OCI-LY3 (cell line): ENCODE measurements around the gene CRYZ.

ENCODE experiments used
- H2AFZ ChIP-seq: fragments of 200-600, 300-600 bp; shearing (Covaris generic); 2 replicates; pipeline ENCODE4 v1.6.0; 2014; ENCODE audit warnings: antibody characterized with exemption, low read depth, low read length
- H3K27ac ChIP-seq: fragments of 200-600, 300-600 bp; sonication (generic); 2 replicates; pipeline ENCODE4 v1.5.1; 2014; ENCODE audit warnings: mild to moderate bottlenecking, low read length, moderate library complexity, mixed read lengths
- H3K27me3 ChIP-seq: fragments of 200-600, 300-600 bp; sonication (generic); 2 replicates; pipeline ENCODE4 v1.6.1; 2014; ENCODE audit warnings: low read depth, low read length, mixed read lengths
- H3K36me3 ChIP-seq: fragments of 200-600, 300-600 bp; sonication (generic); replicated peaks from 2 replicates; pipeline ENCODE3; 2014; ENCODE audit warnings: low read depth, low read length, mixed read lengths
- H3K4me1 ChIP-seq: fragments of 300-600, 200-600 bp; sonication (generic); 2 replicates; pipeline ENCODE4 v1.6.1; 2014; ENCODE audit warnings: low read length, mixed read lengths
- H3K4me2 ChIP-seq: fragments of 200-600, 300-600 bp; sonication (generic); 2 replicates; pipeline ENCODE4 v1.6.1; 2014; ENCODE audit warnings: low read length, mixed read lengths
- H3K4me3 ChIP-seq: fragments of 300-600, 200-600 bp; sonication (generic); 2 replicates; pipeline ENCODE4 v1.5.1; 2014; ENCODE audit warnings: antibody characterized with exemption, mild to moderate bottlenecking, low read length, moderate library complexity
- H3K79me2 ChIP-seq: fragments of 300-600, 200-600 bp; shearing (Covaris generic); 2 replicates; pipeline ENCODE4 v1.6.1; 2014; ENCODE audit warnings: mild to moderate bottlenecking, low read length, mixed read lengths
- H3K9ac ChIP-seq: fragments of 300-600, 200-600 bp; shearing (Covaris generic); 2 replicates; pipeline ENCODE4 v1.6.0; 2014; ENCODE audit warnings: mild to moderate bottlenecking, low read length, moderate library complexity
- H3K9me3 ChIP-seq: fragments of 200-600, 300-600 bp; shearing (Covaris generic); 2 replicates; pipeline ENCODE4 v1.6.1; 2014; ENCODE audit warnings: low read length, mixed read lengths; ENCODE audit not compliant: insufficient read depth
- H4K20me1 ChIP-seq: fragments of 200-600, 300-600 bp; sonication (generic); 2 replicates; pipeline ENCODE4 v1.6.1; 2016; ENCODE audit warnings: low read length, mixed read lengths; ENCODE audit not compliant: insufficient read depth
- EZH2phosphoT487 ChIP-seq: fragments of 200-600 bp; shearing (Covaris generic); IDR thresholded peaks from 2 replicates; pipeline ENCODE4 v1.6.1; 2018; ENCODE audit warnings: antibody characterized with exemption, mixed run types, low read depth
- TF ChIP-seq, protein P1 (sequence below): fragments of 200-600, 300-600 bp; sonication (generic); IDR thresholded peaks from 2 replicates; pipeline ENCODE4 v1.5.1; 2014; ENCODE audit warnings: antibody characterized with exemption, low read length, low read depth

The CRYZ gene

DNA sequence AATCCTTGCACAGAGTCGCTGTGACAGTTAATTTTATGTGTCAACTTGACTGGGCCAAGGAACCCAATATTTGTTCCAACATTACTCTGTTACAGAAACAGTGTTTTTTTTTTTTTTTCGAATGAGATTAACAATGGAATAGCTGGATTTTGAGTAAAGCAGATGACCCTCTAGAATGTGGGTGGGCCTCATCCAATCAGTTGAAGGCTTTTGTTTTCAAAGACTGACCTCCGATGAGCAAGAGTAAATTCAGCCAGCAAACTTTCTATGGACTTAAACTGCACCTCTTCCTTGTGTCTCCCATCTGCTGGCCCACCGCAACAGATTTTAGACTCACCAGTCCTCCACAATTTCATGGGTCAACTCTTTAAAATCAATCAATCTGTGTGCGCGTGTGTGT, 17.0 kb downstream of the CRYZ start:
- TF ChIP-seq, protein P1, sequence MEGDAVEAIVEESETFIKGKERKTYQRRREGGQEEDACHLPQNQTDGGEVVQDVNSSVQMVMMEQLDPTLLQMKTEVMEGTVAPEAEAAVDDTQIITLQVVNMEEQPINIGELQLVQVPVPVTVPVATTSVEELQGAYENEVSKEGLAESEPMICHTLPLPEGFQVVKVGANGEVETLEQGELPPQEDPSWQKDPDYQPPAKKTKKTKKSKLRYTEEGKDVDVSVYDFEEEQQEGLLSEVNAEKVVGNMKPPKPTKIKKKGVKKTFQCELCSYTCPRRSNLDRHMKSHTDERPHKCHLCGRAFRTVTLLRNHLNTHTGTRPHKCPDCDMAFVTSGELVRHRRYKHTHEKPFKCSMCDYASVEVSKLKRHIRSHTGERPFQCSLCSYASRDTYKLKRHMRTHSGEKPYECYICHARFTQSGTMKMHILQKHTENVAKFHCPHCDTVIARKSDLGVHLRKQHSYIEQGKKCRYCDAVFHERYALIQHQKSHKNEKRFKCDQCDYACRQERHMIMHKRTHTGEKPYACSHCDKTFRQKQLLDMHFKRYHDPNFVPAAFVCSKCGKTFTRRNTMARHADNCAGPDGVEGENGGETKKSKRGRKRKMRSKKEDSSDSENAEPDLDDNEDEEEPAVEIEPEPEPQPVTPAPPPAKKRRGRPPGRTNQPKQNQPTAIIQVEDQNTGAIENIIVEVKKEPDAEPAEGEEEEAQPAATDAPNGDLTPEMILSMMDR = no peak
- no peak for TF ChIP-seq EZH2phosphoT487

DNA sequence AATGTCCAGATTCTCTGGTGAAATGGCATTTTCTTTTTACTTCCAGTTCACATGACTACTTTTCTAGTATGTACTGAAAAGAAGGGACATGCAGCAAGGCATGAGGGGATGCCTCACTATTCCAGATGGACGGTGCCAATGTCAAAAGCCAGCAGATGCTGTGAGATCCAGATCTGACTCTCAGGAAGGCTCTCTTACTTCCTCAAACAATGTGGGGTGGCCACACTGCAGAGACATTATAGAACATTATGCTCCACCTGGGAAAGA, 17.7 kb downstream of the CRYZ start:
- TF ChIP-seq, protein P1 = no peak
- no peak for TF ChIP-seq EZH2phosphoT487
- no peaks in the 10 kb centered on the region for H3K27me3 ChIP-seq
- H3K79me2 ChIP-seq = no peaks in the 10 kb centered on the region
- H2AFZ ChIP-seq = no peak overlapping the region
- no peak overlapping the region for H3K4me3 ChIP-seq
- H3K36me3 ChIP-seq = no peaks in the 10 kb centered on the region
- no peak overlapping the region for H3K9ac ChIP-seq
- H3K27ac ChIP-seq = no peak overlapping the region
- no peaks in the 10 kb centered on the region for H4K20me1 ChIP-seq
- H3K9me3 ChIP-seq = no peaks in the 10 kb centered on the region
- no peaks in the 10 kb centered on the region for H3K4me1 ChIP-seq
- no peak overlapping the region for H3K4me2 ChIP-seq

More for the DNA sequence above, 17.0 kb downstream of the CRYZ start:
- Histone ChIP-seq H3K4me2 (no peak overlapping the region), H3K27me3 (no peaks in the 10 kb centered on the region), H3K4me1 (no peaks in the 10 kb centered on the region), H3K36me3 (no peaks in the 10 kb centered on the region), H3K27ac (no peak overlapping the region), H3K4me3 (no peak overlapping the region), H2AFZ (no peak overlapping the region), H3K79me2 (no peaks in the 10 kb centered on the region), H3K9me3 (no peaks in the 10 kb centered on the region), H4K20me1 (no peaks in the 10 kb centered on the region), H3K9ac (no peak overlapping the region)

DNA sequence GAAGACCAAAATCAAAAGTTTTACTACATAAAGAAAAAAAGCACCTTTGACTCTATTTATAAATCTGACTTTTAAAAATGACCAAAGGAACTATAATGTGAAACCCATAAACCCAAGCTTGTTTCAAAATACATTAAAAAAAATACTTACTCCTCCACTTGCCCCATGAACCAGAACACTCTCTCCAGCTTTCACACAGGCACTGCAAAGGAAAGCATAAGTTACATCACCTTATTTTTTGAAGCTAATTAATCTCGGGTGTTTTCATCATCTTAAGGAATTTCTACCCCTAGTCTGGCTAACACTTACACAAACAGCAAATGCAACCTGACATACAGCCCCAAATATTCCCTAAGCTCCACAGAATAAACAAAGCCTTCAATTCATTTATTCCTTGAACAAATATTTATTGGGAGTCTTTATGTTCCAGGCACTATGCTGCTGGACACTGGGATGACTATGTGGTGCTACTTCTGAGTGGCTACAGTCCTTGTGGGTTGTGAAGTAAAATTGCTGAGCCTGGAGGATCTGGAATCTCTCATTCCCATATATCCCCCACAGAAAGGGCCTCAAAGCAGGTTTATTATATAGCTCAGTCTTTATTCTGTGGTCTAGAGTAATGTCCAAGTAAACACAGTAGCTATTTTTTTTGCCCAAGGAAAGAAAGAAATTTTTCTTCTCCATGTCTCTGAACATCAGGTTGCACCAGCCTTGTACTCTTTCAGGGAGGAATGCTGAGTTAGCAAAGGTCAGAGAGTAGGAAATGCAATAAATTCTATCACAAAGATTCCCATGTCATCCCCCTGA, 18.2 kb downstream of the CRYZ start:
- Histone ChIP-seq H3K4me1 (no peaks in the 10 kb centered on the region), H3K4me3 (no peak overlapping the region), H3K9ac (no peak overlapping the region), H3K27ac (no peak overlapping the region), H3K36me3 (no peaks in the 10 kb centered on the region), H4K20me1 (no peaks in the 10 kb centered on the region), H3K9me3 (no peaks in the 10 kb centered on the region), H3K79me2 (no peaks in the 10 kb centered on the region), H3K4me2 (no peak overlapping the region), H2AFZ (no peak overlapping the region), H3K27me3 (no peaks in the 10 kb centered on the region)
- TF ChIP-seq, protein P1 = no peak

DNA sequence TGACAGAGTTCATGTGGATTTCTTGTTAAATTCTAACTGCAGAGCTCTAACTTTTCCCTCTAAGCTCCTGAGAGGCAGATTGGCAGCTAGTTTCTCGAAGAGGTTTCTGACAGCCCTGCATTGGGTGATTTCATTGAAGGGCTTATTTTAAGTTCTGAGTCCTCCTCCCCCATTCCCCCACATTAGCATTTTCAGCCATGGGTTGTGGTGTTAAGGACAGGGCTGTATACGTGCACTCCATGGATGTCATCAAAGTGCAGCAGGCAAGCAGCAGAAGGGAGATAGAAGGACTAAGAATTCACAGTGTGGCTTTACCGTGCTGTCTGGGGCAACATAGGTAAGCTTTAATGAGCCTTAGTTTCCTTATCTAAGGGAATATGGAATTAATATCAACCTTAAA, 19.0 kb downstream of the CRYZ start:
- Histone ChIP-seq H3K4me2 (no peak overlapping the region), H3K36me3 (no peaks in the 10 kb centered on the region), H3K9me3 (no peaks in the 10 kb centered on the region), H3K4me1 (no peaks in the 10 kb centered on the region), H3K9ac (no peak overlapping the region), H3K4me3 (no peak overlapping the region), H3K27me3 (no peaks in the 10 kb centered on the region), H2AFZ (no peak overlapping the region), H3K79me2 (no peaks in the 10 kb centered on the region), H3K27ac (no peak overlapping the region), H4K20me1 (no peaks in the 10 kb centered on the region)
- no peak for TF ChIP-seq EZH2phosphoT487
- TF ChIP-seq, protein P1 = no peak
